NCI-H2227 (cell line): ENCODE measurements around the gene TRHDE.
"Not testable (repeated sequence)": the region's sequence is repeated elsewhere in the genome, so short reads cannot be mapped to it uniquely, and the experiment has no call there.

Experiments used
- DNase-seq: peaks from one replicate; lab custom pipeline; 2025; ENCODE audit not compliant: unreplicated experiment; lab: John Stamatoyannopoulos, UW

Gene TRHDE

GRCh38 chr12:72712025-72712424 lies 439.9 kb downstream of the TRHDE start:
- not testable (repeated sequence) for DNase-seq

- no peak for DNase-seq
These were observed 444.1 kb downstream of the TRHDE start for GRCh38 chr12:72716221-72716620.

- DNase-seq: no peak
These were observed 444.9 kb downstream of the TRHDE start for GRCh38 chr12:72717036-72717435.
